Osteoblast (primary cell): ENCODE data around the gene ZWILCH. TPM values are rescaled to one million over a fixed set of nuclear protein-coding genes. Genes with fewer than 3 reads are reported as not detected.

Source experiments
- DNase-seq: peaks from one replicate; pipeline ENCODE4 v3.0.0; 2011; ENCODE audit warnings: low spot score, mixed read lengths; ENCODE audit not compliant: insufficient read length; ENCODE audit errors: missing footprints
- H2AFZ ChIP-seq: 2 replicates; pipeline ENCODE4 v1.6.0; 2011; ENCODE audit warnings: mild to moderate bottlenecking, low read length
- H3K27ac ChIP-seq: 2 replicates; pipeline ENCODE4 v1.5.1; 2011; ENCODE audit warnings: mild to moderate bottlenecking, low read depth, low read length, moderate library complexity
- H3K27me3 ChIP-seq: 2 replicates; pipeline ENCODE4 v1.6.0; 2012; ENCODE audit warnings: mild to moderate bottlenecking, control low read depth, inconsistent platforms, low read length, moderate library complexity; ENCODE audit not compliant: insufficient read depth
- H3K36me3 ChIP-seq: 2 replicates; pipeline ENCODE4 v1.5.1; 2011; ENCODE audit warnings: mild to moderate bottlenecking, low read length, control low read depth, moderate library complexity; ENCODE audit not compliant: insufficient read depth
- H3K4me1 ChIP-seq: 2 replicates; pipeline ENCODE4 v1.5.1; 2011; ENCODE audit warnings: mild to moderate bottlenecking, low read length, control low read depth, moderate library complexity; ENCODE audit not compliant: insufficient read depth
- H3K4me2 ChIP-seq: 2 replicates; pipeline ENCODE4 v1.6.0; 2011; ENCODE audit warnings: mild to moderate bottlenecking, low read length; ENCODE audit not compliant: insufficient read depth
- H3K4me3 ChIP-seq: fragments of 200-600 bp; sonication (generic); 3 replicates; pipeline ENCODE4 v1.5.1; 2012; ENCODE audit warnings: mild to moderate bottlenecking, low read length, inconsistent platforms; ENCODE audit not compliant: insufficient read depth
- H3K79me2 ChIP-seq: 2 replicates; pipeline ENCODE4 v1.6.0; 2012; ENCODE audit warnings: mild to moderate bottlenecking, low read length, control low read depth, inconsistent platforms; ENCODE audit not compliant: insufficient read depth
- H3K9me3 ChIP-seq: 2 replicates; pipeline ENCODE4 v1.5.1; 2011; ENCODE audit warnings: low read depth, low read length, control low read depth
- H4K20me1 ChIP-seq: 2 replicates; pipeline ENCODE4 v1.6.0; 2012; ENCODE audit warnings: mild to moderate bottlenecking, low read length, control low read depth; ENCODE audit not compliant: insufficient read depth
- CTCF ChIP-seq: IDR thresholded peaks from 2 replicates; pipeline ENCODE4 v1.5.1; 2011; ENCODE audit warnings: mild to moderate bottlenecking, low read depth, low read length, moderate library complexity; ENCODE audit errors: extremely low read depth
- total RNA-seq: library from RNA; depleted of rRNA; stranded (reverse); fragments of >200 nt; gene quantifications from 2 replicates; pipeline ENCODE4 v1.2.3, GENCODE V29; 2012

ZWILCH gene
- total RNA-seq, 1 donor: 8.7 TPM

- Histone ChIP-seq H3K36me3 (no peaks in the 10 kb centered on the region), H3K79me2 (no peaks in the 10 kb centered on the region), H3K27ac (peak overlapping the region; percentile 25), H3K27me3 (no peaks in the 10 kb centered on the region), H3K4me2 (no peak overlapping the region), H2AFZ (peak overlapping the region; percentile 87), H3K4me1 (peaks cover 43% of the 10 kb centered on the region), H3K4me3 (no peak overlapping the region), H3K9me3 (no peaks in the 10 kb centered on the region), H4K20me1 (no peaks in the 10 kb centered on the region)
- TF ChIP-seq CTCF: no peak
- DNase-seq: peak; percentile 39
Observed at GRCh38 chr15:66578286-66578875, 73.3 kb downstream of the ZWILCH start.

GRCh38 chr15:66580643-66581042 is 75.5 kb downstream of the ZWILCH start:
- Histone ChIP-seq H2AFZ (peak overlapping the region; percentile 43), H4K20me1 (no peaks in the 10 kb centered on the region), H3K4me3 (no peak overlapping the region), H3K4me1 (peaks cover 25% of the 10 kb centered on the region), H3K9me3 (no peaks in the 10 kb centered on the region), H3K79me2 (no peaks in the 10 kb centered on the region), H3K27me3 (no peaks in the 10 kb centered on the region), H3K4me2 (peak overlapping the region; percentile 19), H3K36me3 (no peaks in the 10 kb centered on the region), H3K27ac (peak overlapping the region; percentile 4)
- DNase-seq: no peak
- no peak for TF ChIP-seq CTCF

- no peak overlapping the region for H3K4me2 ChIP-seq
- H3K79me2 ChIP-seq: no peaks in the 10 kb centered on the region
- no peaks in the 10 kb centered on the region for H4K20me1 ChIP-seq
- peaks cover 25% of the 10 kb centered on the region for H3K4me1 ChIP-seq
- peak overlapping the region; percentile 56 for H2AFZ ChIP-seq
- H3K27me3 ChIP-seq: no peaks in the 10 kb centered on the region
- no peak overlapping the region for H3K4me3 ChIP-seq
- no peaks in the 10 kb centered on the region for H3K36me3 ChIP-seq
- no peak for TF ChIP-seq CTCF
- H3K27ac ChIP-seq: no peak overlapping the region
- no peaks in the 10 kb centered on the region for H3K9me3 ChIP-seq
- peak; percentile 49 for DNase-seq
Observed at GRCh38 chr15:66581972-66582537, 76.9 kb downstream of the ZWILCH start.

GRCh38 chr15:66586155-66586976 is 81.2 kb downstream of the ZWILCH start:
- Histone ChIP-seq H3K4me3 (no peak overlapping the region), H2AFZ (no peak overlapping the region), H3K4me2 (no peak overlapping the region), H3K27me3 (peaks cover 3% of the 10 kb centered on the region), H4K20me1 (no peaks in the 10 kb centered on the region), H3K4me1 (peaks cover 3% of the 10 kb centered on the region), H3K36me3 (no peaks in the 10 kb centered on the region), H3K79me2 (no peaks in the 10 kb centered on the region), H3K9me3 (no peaks in the 10 kb centered on the region), H3K27ac (no peak overlapping the region)
- DNase-seq: peak; percentile 23
- TF ChIP-seq CTCF: no peak
